ENCODE results near the gene ELOF1. TPM values are rescaled to one million over a fixed set of nuclear protein-coding genes. Genes with fewer than 3 reads are reported as not detected.

Gene ELOF1
- total and polyA plus RNA-seq, 2 donors (not counting 3 experiments of a cell fraction or from before 2014, with no cell fraction given), result 49.9 to 80.2 TPM

GRCh38 chr19:11506101-11506555 is 52.9 kb downstream of the ELOF1 start:
- no peak for FAIRE-seq
- TSS peak; percentile 69 for BruUV-seq (replicated peaks)
- peak overlapping the region; percentile 90 for H3K9ac ChIP-seq (replicated peaks; ENCODE audit: extremely low read depth, insufficient read depth, low read length)

More at GRCh38 chr19:11506101-11506555, 52.9 kb downstream of the ELOF1 start:
- Histone ChIP-seq H3K27ac (ENCODE audit: insufficient read depth, low read depth, low read length) (peak overlapping the region; percentile 19), H3K4me2 (ENCODE audit: insufficient read depth, low read length) (peak overlapping the region; percentile 73), H4K20me1 (replicated peaks; ENCODE audit: control insufficient read depth, extremely low read depth, insufficient read depth, low read length) (no peaks in the 10 kb centered on the region), H3K27me3 (ENCODE audit: control insufficient read depth in 2 of 2, insufficient read depth in 2 of 2, low read length in 2 of 2) (no peaks in the 10 kb centered on the region), H3K9me3 (replicated peaks; ENCODE audit: control insufficient read depth, insufficient read depth, low read length) (no peaks in the 10 kb centered on the region), H3K9me1 (replicated peaks; ENCODE audit: control insufficient read depth, extremely low read depth, insufficient read depth, low read length) (no peaks in the 10 kb centered on the region), H3K4me3 (replicated peaks in 1 of 3; ENCODE audit: insufficient read depth in 1 of 3, low read depth in 1 of 3, low read length in 3 of 3) (peak overlapping the region; percentile 49 to 71 (median 71)), H3K79me2 (ENCODE audit: control insufficient read depth, insufficient read depth, low read length) (no peaks in the 10 kb centered on the region), H3K4me1 (ENCODE audit: control insufficient read depth, extremely low read depth, insufficient read depth, low read length) (peaks cover 10% of the 10 kb centered on the region), H2AFZ (ENCODE audit: low read depth, low read length) (peak overlapping the region; percentile 93), H3K36me3 (ENCODE audit: control insufficient read depth in 2 of 2, extremely low read depth in 1 of 2, insufficient read depth in 2 of 2, low read length in 2 of 2) (no peaks in the 10 kb centered on the region)
- DNase-seq (ENCODE audit: low read depth, low spot score), result no peak
- dilution Hi-C loops (cut with MboI; ENCODE audit: extremely low pct_ligation_motif_present, low sequenced_read_pairs) (no loop called here), intact Hi-C loops (cut with micrococcal nuclease) (no loop called here)
- TF ChIP-seq JUN (IDR thresholded peaks at IDR 0.05; ENCODE audit: borderline replicate concordance, insufficient read depth, insufficient read length, low read depth) (no peak), MYC (IDR thresholded peaks at IDR 0.05; ENCODE audit: low read depth, low read length) (no peak), GATA2 (IDR thresholded peaks at IDR 0.05; ENCODE audit: insufficient read depth, insufficient read length, low read depth, low read length) (no peak), POLR2A (IDR thresholded peaks at IDR 0.05; ENCODE audit: low read depth, low read length) (no peak), CTCF (IDR thresholded peaks at IDR 0.05; ENCODE audit: extremely low read depth in 1 of 2, insufficient read depth in 1 of 2, low read depth in 1 of 2, low read length in 2 of 2) (no peak), POLR2AphosphoS5 (IDR thresholded peaks at IDR 0.05; ENCODE audit: insufficient read depth, low read depth, low read length) (no peak), FOS (IDR thresholded peaks at IDR 0.05; ENCODE audit: borderline replicate concordance, insufficient read depth, low read length) (no peak), EZH2 (IDR thresholded peaks at IDR 0.05; ENCODE audit: borderline replicate concordance, low read depth, low read length, severe bottlenecking) (no peak), MAX (IDR thresholded peaks at IDR 0.05; ENCODE audit: insufficient read depth, insufficient read length) (no peak)
- POLR2A ChIA-PET, result no interaction called here
- CTCF ChIA-PET, result interaction anchor here (0.8 to 1.4 kb wide), 4 partner anchors 10 to 82 kb away, joined by 3 to 4 read pairs (median 3); partner anchors contain the start of gene ELOF1
